Measurements from ENCODE around the gene PPP2R5C.

Gene PPP2R5C

DNA sequence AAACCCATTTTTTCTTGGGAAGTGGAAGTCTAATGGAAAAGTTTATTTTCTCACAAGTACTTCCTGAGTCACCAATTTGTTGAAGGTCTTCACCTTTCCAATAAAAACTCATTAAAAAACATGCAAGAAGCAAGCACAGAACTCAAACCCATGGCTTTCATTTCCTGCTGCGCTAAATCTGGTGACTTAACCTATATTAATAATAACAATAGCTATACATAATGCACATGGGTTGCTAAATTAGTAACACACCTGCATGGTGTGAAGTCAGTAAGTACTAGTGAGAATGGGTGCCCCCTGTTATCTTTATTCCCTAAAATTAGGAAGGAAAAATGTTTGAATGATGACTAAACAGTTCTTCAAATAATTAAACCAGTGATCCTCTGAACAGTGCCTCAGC lies 52.3 kb downstream of the PPP2R5C start:
- Histone ChIP-seq H3K4me2 (ENCODE audit: low read length) (peak overlapping the region; percentile 79), H3K4me3 (ENCODE audit: low read length) (peak overlapping the region; percentile 75), H3K4me1 (ENCODE audit: control insufficient read depth, low read length) (peaks cover 74% of the 10 kb centered on the region), H3K79me2 (ENCODE audit: control insufficient read depth, low read length) (peaks cover 90% of the 10 kb centered on the region), H3K27me3 (ENCODE audit: control insufficient read depth, low read length) (no peaks in the 10 kb centered on the region), H3K9me2 (replicated peaks; ENCODE audit: control insufficient read depth, low read length) (no peaks in the 10 kb centered on the region), H3F3A (ENCODE audit: control insufficient read depth, insufficient read depth) (peaks cover 12% of the 10 kb centered on the region; the same call in 1 of the 2 replicates), H3K9me3 (ENCODE audit: control insufficient read depth, insufficient read depth, low read length) (no peaks in the 10 kb centered on the region), H3K36me3 (ENCODE audit: control insufficient read depth, low read length) (peaks cover 69% of the 10 kb centered on the region), H4K20me1 (ENCODE audit: control insufficient read depth, insufficient read depth, low read depth, low read length) (peaks cover 22% of the 10 kb centered on the region; the same call in 1 of the 2 replicates), H3K27ac (ENCODE audit: low read depth, low read length) (peak overlapping the region; percentile 28)
- TF ChIP-seq, protein P1, sequence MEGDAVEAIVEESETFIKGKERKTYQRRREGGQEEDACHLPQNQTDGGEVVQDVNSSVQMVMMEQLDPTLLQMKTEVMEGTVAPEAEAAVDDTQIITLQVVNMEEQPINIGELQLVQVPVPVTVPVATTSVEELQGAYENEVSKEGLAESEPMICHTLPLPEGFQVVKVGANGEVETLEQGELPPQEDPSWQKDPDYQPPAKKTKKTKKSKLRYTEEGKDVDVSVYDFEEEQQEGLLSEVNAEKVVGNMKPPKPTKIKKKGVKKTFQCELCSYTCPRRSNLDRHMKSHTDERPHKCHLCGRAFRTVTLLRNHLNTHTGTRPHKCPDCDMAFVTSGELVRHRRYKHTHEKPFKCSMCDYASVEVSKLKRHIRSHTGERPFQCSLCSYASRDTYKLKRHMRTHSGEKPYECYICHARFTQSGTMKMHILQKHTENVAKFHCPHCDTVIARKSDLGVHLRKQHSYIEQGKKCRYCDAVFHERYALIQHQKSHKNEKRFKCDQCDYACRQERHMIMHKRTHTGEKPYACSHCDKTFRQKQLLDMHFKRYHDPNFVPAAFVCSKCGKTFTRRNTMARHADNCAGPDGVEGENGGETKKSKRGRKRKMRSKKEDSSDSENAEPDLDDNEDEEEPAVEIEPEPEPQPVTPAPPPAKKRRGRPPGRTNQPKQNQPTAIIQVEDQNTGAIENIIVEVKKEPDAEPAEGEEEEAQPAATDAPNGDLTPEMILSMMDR (IDR thresholded peaks at IDR 0.05; ENCODE audit: low read depth, low read length, poor library complexity, severe bottlenecking) = no peak
- no peak for TF ChIP-seq EZH2phosphoT487 (IDR thresholded peaks at IDR 0.05; ENCODE audit: borderline replicate concordance, low read length)

DNA sequence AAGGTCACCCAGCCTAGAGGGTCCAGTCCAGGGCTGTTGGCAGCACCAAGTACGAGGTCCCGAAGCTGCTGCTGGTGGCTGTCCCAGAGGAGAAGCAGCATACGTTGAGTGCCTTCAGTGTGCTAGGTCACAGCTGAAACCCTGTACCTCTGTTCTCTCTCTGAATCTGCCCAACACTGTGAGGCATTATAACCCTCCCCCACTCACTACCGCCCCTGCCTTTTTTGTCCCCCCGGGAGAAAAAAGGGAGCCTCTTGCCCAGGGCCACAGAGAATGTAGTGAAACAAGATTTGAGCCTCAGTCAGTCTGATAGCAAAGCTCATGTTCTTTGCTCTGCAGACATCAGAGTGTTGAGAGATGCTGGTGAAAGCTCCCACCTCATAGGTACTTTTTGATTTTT lies 53.4 kb downstream of the PPP2R5C start:
- H3K27ac ChIP-seq (ENCODE audit: low read depth, low read length) = peak overlapping the region; percentile 28; the same call in 1 of the 2 replicates
- H3K4me1 ChIP-seq (ENCODE audit: control insufficient read depth, low read length) = peaks cover 80% of the 10 kb centered on the region
- peak overlapping the region; percentile 79 for H3K4me2 ChIP-seq (ENCODE audit: low read length)
- peaks cover 22% of the 10 kb centered on the region; the same call in 1 of the 2 replicates for H4K20me1 ChIP-seq (ENCODE audit: control insufficient read depth, insufficient read depth, low read depth, low read length)
- H3K4me3 ChIP-seq (ENCODE audit: low read length) = peak overlapping the region; percentile 75; the same call in 1 of the 2 replicates
- peaks cover 99% of the 10 kb centered on the region for H3K79me2 ChIP-seq (ENCODE audit: control insufficient read depth, low read length)
- H3F3A ChIP-seq (ENCODE audit: control insufficient read depth, insufficient read depth) = peaks cover 15% of the 10 kb centered on the region
- no peaks in the 10 kb centered on the region for H3K9me2 ChIP-seq (replicated peaks; ENCODE audit: control insufficient read depth, low read length)
- H3K27me3 ChIP-seq (ENCODE audit: control insufficient read depth, low read length) = no peaks in the 10 kb centered on the region
- H3K9me3 ChIP-seq (ENCODE audit: control insufficient read depth, insufficient read depth, low read length) = no peaks in the 10 kb centered on the region
- no peak for TF ChIP-seq EZH2phosphoT487 (IDR thresholded peaks at IDR 0.05; ENCODE audit: borderline replicate concordance, low read length)
- TF ChIP-seq, protein P1 (IDR thresholded peaks at IDR 0.05; ENCODE audit: low read depth, low read length, poor library complexity, severe bottlenecking) = no peak
- H3K36me3 ChIP-seq (ENCODE audit: control insufficient read depth, low read length) = peaks cover 77% of the 10 kb centered on the region

GRCh38 chr14:101815994-101816393 lies 54.5 kb downstream of the PPP2R5C start:
- H3K4me2 ChIP-seq (ENCODE audit: low read length) = no peak overlapping the region; the same call in 1 of the 2 replicates
- peaks cover 75% of the 10 kb centered on the region for H3K36me3 ChIP-seq (ENCODE audit: control insufficient read depth, low read length)
- no peak overlapping the region for H3K4me3 ChIP-seq (ENCODE audit: low read length)
- no peak for TF ChIP-seq EZH2phosphoT487 (IDR thresholded peaks at IDR 0.05; ENCODE audit: borderline replicate concordance, low read length)
- TF ChIP-seq, protein P1 (IDR thresholded peaks at IDR 0.05; ENCODE audit: low read depth, low read length, poor library complexity, severe bottlenecking) = no peak
- H3K9me3 ChIP-seq (ENCODE audit: control insufficient read depth, insufficient read depth, low read length) = no peaks in the 10 kb centered on the region
- H3K27ac ChIP-seq (ENCODE audit: low read depth, low read length) = no peak overlapping the region
- H4K20me1 ChIP-seq (ENCODE audit: control insufficient read depth, insufficient read depth, low read depth, low read length) = peaks cover 20% of the 10 kb centered on the region; the same call in 1 of the 2 replicates
- peaks cover 91% of the 10 kb centered on the region for H3K4me1 ChIP-seq (ENCODE audit: control insufficient read depth, low read length)
- no peaks in the 10 kb centered on the region for H3K27me3 ChIP-seq (ENCODE audit: control insufficient read depth, low read length)
- peaks cover 99% of the 10 kb centered on the region for H3K79me2 ChIP-seq (ENCODE audit: control insufficient read depth, low read length)
- no peaks in the 10 kb centered on the region for H3K9me2 ChIP-seq (replicated peaks; ENCODE audit: control insufficient read depth, low read length)
- peaks cover 18% of the 10 kb centered on the region for H3F3A ChIP-seq (ENCODE audit: control insufficient read depth, insufficient read depth)

All from DOHH2 (cell line).